Measurements from ENCODE around the gene ALK. TPM values are rescaled to one million over a fixed set of nuclear protein-coding genes. Genes with fewer than 3 reads are reported as not detected.

Gene ALK
- total RNA-seq, 2 donors from 2014 or later: under 0.01 to 0.26 TPM

GRCh38 chr2:29765721-29766120 is 155.7 kb downstream of the ALK start:
- no peak for TF ChIP-seq CTCF (IDR thresholded peaks at IDR 0.05)
- TF ChIP-seq POLR2A (IDR thresholded peaks at IDR 0.05): no peak
- no peak for DNase-seq
- Histone ChIP-seq H3K36me3 (replicated peaks in 1 of 2; ENCODE audit: insufficient read depth in 1 of 2, low read depth in 2 of 2) (no peaks in the 10 kb centered on the region), H3K4me1 (peaks cover 11% of the 10 kb centered on the region), H3K9me3 (no peaks in the 10 kb centered on the region), H3K27ac (no peak overlapping the region), H3K4me3 (no peak overlapping the region), H3K27me3 (no peaks in the 10 kb centered on the region)
- intact Hi-C loops (cut with DNase I): no loop called here
- WGBS, 2 donors: 87 to 91% methylated on average over 1 of the region's 1 CpG
- no peak for ATAC-seq

DNA sequence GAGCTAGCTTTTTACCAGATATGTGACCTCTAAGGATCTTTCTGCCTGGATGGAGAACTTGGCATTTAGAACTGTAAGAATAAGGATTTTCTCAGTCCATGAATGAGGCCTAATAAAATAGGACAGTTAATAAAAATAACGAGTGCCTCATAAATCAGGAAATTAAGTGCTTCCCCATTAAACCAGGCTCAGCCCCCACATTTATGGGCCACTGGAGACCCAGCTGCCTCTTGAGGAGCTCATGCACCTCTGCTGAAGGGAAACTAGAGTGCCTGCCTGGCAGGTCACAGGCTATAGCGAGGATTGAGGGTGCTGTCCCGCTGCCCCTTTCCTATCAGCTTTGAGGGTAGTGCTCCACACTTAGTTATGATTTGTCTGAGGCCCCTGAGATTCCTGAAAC is 158.0 kb downstream of the ALK start:
- Histone ChIP-seq H3K4me3 (no peak overlapping the region), H3K36me3 (replicated peaks in 1 of 2; ENCODE audit: insufficient read depth in 1 of 2, low read depth in 2 of 2) (no peaks in the 10 kb centered on the region), H3K27ac (no peak overlapping the region), H3K4me1 (peaks cover 8% of the 10 kb centered on the region), H3K9me3 (no peaks in the 10 kb centered on the region), H3K27me3 (no peaks in the 10 kb centered on the region)
- no peak for TF ChIP-seq CTCF (IDR thresholded peaks at IDR 0.05)
- TF ChIP-seq POLR2A (IDR thresholded peaks at IDR 0.05): no peak
- intact Hi-C loops (cut with DNase I): no loop called here
- 23 to 61% methylated on average over 3 of the region's 3 CpGs for WGBS, 2 donors
- ATAC-seq (no peak), DNase-seq (no peak)

DNA sequence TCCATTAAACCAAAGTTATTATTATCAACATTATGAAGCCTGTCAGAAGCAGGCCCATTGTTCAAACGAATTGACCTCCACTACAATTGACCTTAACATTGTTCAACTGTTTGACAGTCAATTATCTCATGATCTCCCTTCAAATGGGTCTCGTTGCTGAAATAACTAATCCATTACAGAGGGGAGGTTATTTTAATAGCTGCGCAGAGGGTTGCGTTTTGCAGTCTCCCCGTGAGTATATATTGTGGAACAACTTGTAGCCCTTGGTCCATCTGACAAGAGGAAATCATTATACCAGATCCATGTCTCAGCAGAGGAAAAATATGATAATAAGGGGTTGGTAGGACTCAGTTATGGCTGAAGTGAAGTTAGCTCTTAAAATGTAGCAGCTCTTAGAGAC is 159.1 kb downstream of the ALK start:
- Histone ChIP-seq H3K27me3 (no peaks in the 10 kb centered on the region), H3K4me1 (peaks cover 8% of the 10 kb centered on the region), H3K27ac (no peak overlapping the region), H3K4me3 (no peak overlapping the region), H3K36me3 (replicated peaks in 1 of 2; ENCODE audit: insufficient read depth in 1 of 2, low read depth in 2 of 2) (no peaks in the 10 kb centered on the region), H3K9me3 (no peaks in the 10 kb centered on the region)
- intact Hi-C loops (cut with DNase I): no loop called here
- DNase-seq (no peak), ATAC-seq (no peak)
- WGBS, 2 donors: 81% methylated on average over 5 of the region's 5 CpGs
- TF ChIP-seq POLR2A (IDR thresholded peaks at IDR 0.05) (no peak), CTCF (IDR thresholded peaks at IDR 0.05) (no peak)

DNA sequence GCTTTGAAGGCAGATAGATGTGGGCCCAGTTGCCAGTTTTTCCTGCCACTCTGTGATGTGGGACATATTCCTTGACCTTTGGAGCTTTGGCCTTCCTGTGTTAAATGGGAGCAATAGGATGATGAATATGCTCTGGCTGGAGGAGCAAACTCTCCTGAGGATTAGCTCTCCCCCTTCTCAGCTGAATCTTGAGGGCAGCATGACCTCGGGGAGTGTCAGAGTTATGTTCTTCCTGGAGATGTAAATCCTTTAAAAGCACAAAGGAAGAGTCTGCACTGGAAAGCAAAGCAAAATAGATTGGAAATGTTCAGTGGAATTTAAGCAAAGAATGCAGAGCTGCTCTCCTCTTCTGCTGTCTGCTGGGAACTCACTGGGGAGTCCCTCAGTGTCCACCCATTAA is 160.1 kb downstream of the ALK start:
- 71 to 95% methylated on average over 1 of the region's 1 CpG for WGBS, 2 donors
- Histone ChIP-seq H3K36me3 (replicated peaks in 1 of 2; ENCODE audit: insufficient read depth in 1 of 2, low read depth in 2 of 2) (no peaks in the 10 kb centered on the region), H3K4me3 (no peak overlapping the region), H3K27ac (no peak overlapping the region), H3K4me1 (peaks cover 8% of the 10 kb centered on the region), H3K9me3 (no peaks in the 10 kb centered on the region), H3K27me3 (no peaks in the 10 kb centered on the region)
- no peak for DNase-seq
- TF ChIP-seq POLR2A (IDR thresholded peaks at IDR 0.05): no peak
- TF ChIP-seq CTCF (IDR thresholded peaks at IDR 0.05): no peak
- no peak for ATAC-seq
- intact Hi-C loops (cut with DNase I): no loop called here

- ATAC-seq: no peak
- H3K9me3 ChIP-seq: no peaks in the 10 kb centered on the region
- no peak overlapping the region for H3K27ac ChIP-seq
- DNase-seq: no peak
- H3K36me3 ChIP-seq (replicated peaks in 1 of 2; ENCODE audit: insufficient read depth in 1 of 2, low read depth in 2 of 2): no peaks in the 10 kb centered on the region
- no peak overlapping the region for H3K4me3 ChIP-seq
- no peaks in the 10 kb centered on the region for H3K27me3 ChIP-seq
- TF ChIP-seq CTCF (IDR thresholded peaks at IDR 0.05) (no peak), POLR2A (IDR thresholded peaks at IDR 0.05) (no peak)
- WGBS, 2 donors: 94 to 95% methylated on average over 3 of the region's 3 CpGs
- H3K4me1 ChIP-seq: peaks cover 8% of the 10 kb centered on the region
- intact Hi-C loops (cut with DNase I): no loop called here
These were observed 161.4 kb downstream of the ALK start for GRCh38 chr2:29760008-29760407.
